ENCODE measurements around the gene LRP10.
A peak's percentile ranks its signal among the peaks of the same experiment; 100 is the strongest.
"Not testable (repeated sequence)": the region's sequence is repeated elsewhere in the genome, so short reads cannot be mapped to it uniquely, and the experiment has no call there.

Gene LRP10

GRCh38 chr14:22887260-22887989 lies 15.9 kb downstream of the LRP10 start:
- DNase-seq (ENCODE audit: low spot score) = no peak

- DNase-seq (ENCODE audit: low spot score) = no peak
Measured at GRCh38 chr14:22887990-22888378, 16.4 kb downstream of the LRP10 start.

- no peak for DNase-seq (ENCODE audit: low spot score)
Measured at GRCh38 chr14:22888662-22889061, 17.1 kb downstream of the LRP10 start.

GRCh38 chr14:22890416-22890815 lies 18.9 kb downstream of the LRP10 start:
- DNase-seq (ENCODE audit: low spot score) = no peak

- DNase-seq (ENCODE audit: low spot score) = no peak
Measured at GRCh38 chr14:22892488-22892887, 20.9 kb downstream of the LRP10 start.

- no peak for DNase-seq (ENCODE audit: low spot score)
Measured at GRCh38 chr14:22893706-22894105, 22.2 kb downstream of the LRP10 start.

GRCh38 chr14:22895402-22895801 lies 23.9 kb downstream of the LRP10 start:
- DNase-seq (ENCODE audit: low spot score) = no peak

GRCh38 chr14:22896356-22896755 lies 24.8 kb downstream of the LRP10 start:
- DNase-seq (ENCODE audit: low spot score) = no peak

- no peak for DNase-seq (ENCODE audit: low spot score)
Measured at GRCh38 chr14:22896760-22897159, 25.2 kb downstream of the LRP10 start.

GRCh38 chr14:22897357-22897756 lies 25.8 kb downstream of the LRP10 start:
- no peak for DNase-seq (ENCODE audit: low spot score)

GRCh38 chr14:22898302-22899090 lies 27.0 kb downstream of the LRP10 start:
- no peak for DNase-seq (ENCODE audit: low spot score)

GRCh38 chr14:22900081-22900799 lies 28.7 kb downstream of the LRP10 start:
- DNase-seq (ENCODE audit: low spot score) = no peak

- DNase-seq (ENCODE audit: low spot score) = no peak
Measured at GRCh38 chr14:22901799-22902198, 30.3 kb downstream of the LRP10 start.

- DNase-seq (ENCODE audit: low spot score) = no peak
Measured at GRCh38 chr14:22903742-22904087, 32.2 kb downstream of the LRP10 start.

- no peak for DNase-seq (ENCODE audit: low spot score)
Measured at GRCh38 chr14:22905627-22906026, 34.1 kb downstream of the LRP10 start.

- no peak for DNase-seq (ENCODE audit: low spot score)
Measured at GRCh38 chr14:22906073-22906472, 34.5 kb downstream of the LRP10 start.

GRCh38 chr14:22907429-22907828 lies 35.9 kb downstream of the LRP10 start:
- DNase-seq (ENCODE audit: low spot score) = no peak

- DNase-seq (ENCODE audit: low spot score) = no peak
Measured at GRCh38 chr14:22908601-22909000, 37.1 kb downstream of the LRP10 start.

GRCh38 chr14:22910916-22911315 lies 39.4 kb downstream of the LRP10 start:
- DNase-seq (ENCODE audit: low spot score) = no peak

- not testable (repeated sequence) for DNase-seq (ENCODE audit: low spot score)
Measured at GRCh38 chr14:22914836-22915235, 43.3 kb downstream of the LRP10 start.

GRCh38 chr14:22915886-22916521 lies 44.5 kb downstream of the LRP10 start:
- no peak for DNase-seq (ENCODE audit: low spot score)

GRCh38 chr14:22918804-22919600 lies 47.5 kb downstream of the LRP10 start, which contains the start of gene RBM23:
RBM23 (minus strand) TSS chr14:22919149.
- DNase-seq (ENCODE audit: low spot score) = peak; percentile 99
